Heart left ventricle (tissue), 16 donors: ENCODE data around the gene DOCK9. TPM values are rescaled to one million over a fixed set of nuclear protein-coding genes. Genes with fewer than 3 reads are reported as not detected.

Source experiments
- ATAC-seq, 4 donors: fragments of 200-7000 bp; cut with Tn5 transposase; one replicate each; pipeline ENCODE4 v1.9.1; 2020 to 2022; ENCODE audit warnings: moderate library complexity in 4 of 4, mild to moderate bottlenecking in 3 of 4, moderate number of reproducible peaks in 1 of 4
- DNase-seq, 5 donors: peaks; one replicate each; pipeline ENCODE4 v3.0.0-alpha.2; 2020
- H3K27ac ChIP-seq, 12 donors: fragments of 200-600 bp; sonication (generic) in 4 of 12; one replicate each; pipeline versions ENCODE4 v1.5.0 to v1.8.0; 2016 to 2022; ENCODE audit warnings: mild to moderate bottlenecking in 2 of 12
- H3K27me3 ChIP-seq, 9 donors: fragments of 200-600 bp; sonication (generic) in 2 of 9; one replicate each; pipeline versions ENCODE4 v1.5.1 to v1.8.0; 2016 to 2022; ENCODE audit warnings: mild to moderate bottlenecking in 3 of 9
- H3K36me3 ChIP-seq, 9 donors: fragments of 200-600 bp; sonication (generic) in 2 of 9; one replicate each; pipeline versions ENCODE4 v1.5.0 to v1.8.0; 2018 to 2022; ENCODE audit warnings: mild to moderate bottlenecking in 2 of 9
- H3K4me1 ChIP-seq, 12 donors: fragments of 200-600 bp; sonication (generic) in 4 of 12; one replicate each; pipeline versions ENCODE4 v1.5.0 to v1.8.0; 2016 to 2022; ENCODE audit warnings: mild to moderate bottlenecking in 3 of 12
- H3K4me3 ChIP-seq, 12 donors: fragments of 200-600 bp; sonication (generic) in 4 of 12; one replicate each; pipeline versions ENCODE4 v1.5.0 to v1.8.0; 2017 to 2022; ENCODE audit warnings: mild to moderate bottlenecking in 9 of 12, moderate library complexity in 4 of 12
- H3K9me3 ChIP-seq, 12 donors: fragments of 200-600 bp; sonication (generic) in 4 of 12; one replicate each; pipeline versions ENCODE4 v1.5.0 to v1.8.0; 2016 to 2022; ENCODE audit warnings: mild to moderate bottlenecking in 1 of 12
- POLR2A ChIP-seq, 2 donors: fragments of 450-650 bp; IDR thresholded peaks; one replicate each; pipeline ENCODE4 v1.6.1; 2017; ENCODE audit warnings: antibody characterized with exemption in 2 of 2, mild to moderate bottlenecking in 2 of 2, moderate library complexity in 2 of 2
- WGBS, 4 donors: extraction: QIAGEN DNeasy Blood & Tissue Kit in 2 of 4; methylation state at CpG; one replicate each; pipeline versions ENCODE4 v1.1.5 to v1.1.7; 2013 to 2018; 5-methylcytosine and 5-hydroxymethylcytosine counted together
- intact Hi-C, 10 donors: fragments of 100-400 bp; cut with DNase I; formaldehyde crosslinking; loops; one replicate each; pipeline versions ENCODE4 v1.11.1 to v1.14.2; 2022
- polyA plus RNA-seq, 2 donors: library from polyadenylated mRNA; stranded (reverse); fragments of 200-250 nt; gene quantifications; one replicate each; pipeline ENCODE4 v1.2.3, GENCODE V29; 2013
- total RNA-seq, 9 donors: library from RNA; depleted of rRNA in 2 of 9; stranded (reverse); fragments of >200 nt in 2 of 9; fragmentation: NEBNext Ultra II Directional in 3 of 9; extraction: Animal tissue kit (Norgen Biotek cat#: 25700) in 3 of 9; gene quantifications; one replicate each; pipeline versions ENCODE4 v1.1.0 to v1.2.4, GENCODE V29; 2016 to 2023
- TF ChIP-seq, protein P1 (sequence below), 12 donors: fragments of 200-600 bp; sonication (generic) in 4 of 12; IDR thresholded peaks; one replicate each; pipeline versions ENCODE4 v1.5.0 to v1.8.0; 2018 to 2022; ENCODE audit warnings: antibody characterized with exemption in 12 of 12, mild to moderate bottlenecking in 5 of 12
- donor health status: ischemic (EF 13 %, LVEDD 7.1; RV severe dilation, severe dysfunction).
- donor health status: healthy with polysubstance abuse.
- donor health status: DM: no; HTN: yes; CAD: no.
- donor health status: DM: no; HTN: no; CAD: no.
- donor health status: ischemic (EF 25% LVEDD 6.9; RV normal size, moderate dysfunction).
- donor health status: ischemic (EF 25% LVEDD 5.7; RV mildly dilated, moderate dysfunction).
- donor health status: healthy.
- donor health status: DM: yes; HTN: yes; CAD: no.
- donor health status: ischemic (EF 35%, LVEDD 5.7; RV mildly dilated, moderate dysfunction).
- donor health status: nonischemic (EF 11% LVEDD 7.7; RV severe dilation, severe dysfunction).
- donor health status: DM: yes; HTN: yes; CAD: no.
- donor health status: PGD.
- donor health status: ischemic (EF 29% LVEDD 5.4; RV normal size, mild dysfunction).
- donor health status: nonischemic (EF 23%, LVEDD 6.1; RV moderate dilation, normal function).

Gene DOCK9
- total and polyA plus RNA-seq, 11 donors: 21.4 to 128 (median 45.2) TPM

DNA sequence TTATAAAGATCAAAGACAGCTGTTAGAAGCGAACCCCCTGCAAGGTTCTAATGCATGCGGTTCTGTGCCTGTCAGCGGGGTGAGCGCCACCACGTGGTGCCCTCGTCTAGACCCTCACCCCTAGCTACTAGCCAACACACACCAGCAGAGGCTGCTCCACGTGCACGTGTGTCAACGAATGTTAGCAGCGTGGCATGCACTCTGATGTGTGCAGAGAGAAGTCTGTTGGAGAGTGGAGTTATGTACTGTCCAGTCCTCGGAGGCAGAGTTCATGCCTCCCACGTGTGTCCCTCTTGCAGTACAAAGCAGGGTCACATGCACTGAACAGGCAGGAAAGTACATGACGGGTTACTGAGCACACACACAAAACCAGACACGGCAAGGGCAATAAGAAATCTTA is 150.4 kb downstream of the DOCK9 start:
- no peaks in the 10 kb centered on the region for H3K27me3 ChIP-seq
- intact Hi-C loops: loop anchor here in 2 of 10 donors (5.0 to 10.0 kb wide), 2 partner anchors 50 to 263 kb away; no protein-coding TSS in a partner anchor
- H3K27ac ChIP-seq: no peak overlapping the region
- WGBS, 4 donors: 82 to 88% (median 84%) methylated on average over 14 of the region's 14 CpGs
- no peak for DNase-seq
- H3K9me3 ChIP-seq: no peaks in the 10 kb centered on the region
- TF ChIP-seq, protein P1, sequence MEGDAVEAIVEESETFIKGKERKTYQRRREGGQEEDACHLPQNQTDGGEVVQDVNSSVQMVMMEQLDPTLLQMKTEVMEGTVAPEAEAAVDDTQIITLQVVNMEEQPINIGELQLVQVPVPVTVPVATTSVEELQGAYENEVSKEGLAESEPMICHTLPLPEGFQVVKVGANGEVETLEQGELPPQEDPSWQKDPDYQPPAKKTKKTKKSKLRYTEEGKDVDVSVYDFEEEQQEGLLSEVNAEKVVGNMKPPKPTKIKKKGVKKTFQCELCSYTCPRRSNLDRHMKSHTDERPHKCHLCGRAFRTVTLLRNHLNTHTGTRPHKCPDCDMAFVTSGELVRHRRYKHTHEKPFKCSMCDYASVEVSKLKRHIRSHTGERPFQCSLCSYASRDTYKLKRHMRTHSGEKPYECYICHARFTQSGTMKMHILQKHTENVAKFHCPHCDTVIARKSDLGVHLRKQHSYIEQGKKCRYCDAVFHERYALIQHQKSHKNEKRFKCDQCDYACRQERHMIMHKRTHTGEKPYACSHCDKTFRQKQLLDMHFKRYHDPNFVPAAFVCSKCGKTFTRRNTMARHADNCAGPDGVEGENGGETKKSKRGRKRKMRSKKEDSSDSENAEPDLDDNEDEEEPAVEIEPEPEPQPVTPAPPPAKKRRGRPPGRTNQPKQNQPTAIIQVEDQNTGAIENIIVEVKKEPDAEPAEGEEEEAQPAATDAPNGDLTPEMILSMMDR (IDR thresholded peaks at IDR 0.05): no peak
- no peak for TF ChIP-seq POLR2A (IDR thresholded peaks at IDR 0.05)
- peaks cover 4 to 28% (median 15%) of the 10 kb centered on the region in 12 donors for H3K4me1 ChIP-seq
- no peak for ATAC-seq
- no peak overlapping the region for H3K4me3 ChIP-seq
- H3K36me3 ChIP-seq: peaks cover 0 to 100% (median 78%) of the 10 kb centered on the region in 9 donors

DNA sequence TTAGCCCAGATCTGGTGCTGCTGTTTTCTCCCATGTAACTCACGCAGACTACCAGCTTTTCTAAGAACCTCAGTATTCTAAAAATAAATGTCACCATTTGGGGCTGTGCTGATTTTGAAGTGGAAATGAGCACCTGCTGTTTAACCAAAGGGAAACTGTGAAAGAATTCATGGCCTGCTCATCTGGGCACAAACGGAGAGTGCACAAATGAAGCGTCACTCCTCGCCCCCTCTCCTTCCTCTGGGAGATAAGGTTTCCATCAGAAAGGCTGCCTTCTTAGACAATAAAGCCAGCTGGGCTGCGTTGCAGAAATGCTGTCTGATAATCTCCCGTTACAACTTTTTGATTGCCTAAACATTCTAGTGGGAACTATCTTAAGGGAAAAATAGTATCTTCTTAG is 151.7 kb downstream of the DOCK9 start:
- ATAC-seq (no peak), DNase-seq (no peak)
- intact Hi-C loops: loop anchor here in 2 of 10 donors (5.0 to 10.0 kb wide), 2 partner anchors 51 to 261 kb away; no protein-coding TSS in a partner anchor
- Histone ChIP-seq H3K4me1 (peaks cover 4 to 42% (median 28%) of the 10 kb centered on the region in 12 donors), H3K9me3 (no peaks in the 10 kb centered on the region), H3K36me3 (peaks cover 0 to 93% (median 72%) of the 10 kb centered on the region in 9 donors), H3K27ac (peak overlapping the region in 4 of 12 donors; percentile 9 to 41 (median 12)), H3K27me3 (no peaks in the 10 kb centered on the region), H3K4me3 (no peak overlapping the region)
- no peak for TF ChIP-seq POLR2A (IDR thresholded peaks at IDR 0.05)
- TF ChIP-seq, protein P1 (IDR thresholded peaks at IDR 0.05): no peak
- WGBS, 4 donors: 17 to 42% (median 23%) methylated on average over 6 of the region's 6 CpGs

DNA sequence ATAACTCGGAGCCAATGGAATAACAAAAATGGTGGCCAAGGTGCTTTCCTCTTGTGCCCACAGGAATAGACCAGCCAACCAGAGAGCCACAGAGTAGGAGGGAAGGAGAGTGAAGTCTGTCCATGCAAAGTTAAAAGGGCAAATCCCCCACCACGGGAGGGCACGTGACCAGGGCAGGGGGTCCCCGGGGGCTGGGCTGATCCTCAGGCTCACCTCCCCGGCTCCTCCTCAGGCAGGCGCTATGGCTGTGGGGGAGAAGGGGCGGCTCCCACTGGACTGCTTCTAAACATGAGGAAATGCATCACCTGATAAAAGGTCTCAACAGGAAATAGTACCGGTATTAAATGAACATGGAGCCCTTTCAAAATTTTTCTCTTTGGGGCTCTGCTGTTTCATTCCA is 152.2 kb downstream of the DOCK9 start:
- 55 to 63% (median 60%) methylated on average over 8 of the region's 8 CpGs for WGBS, 4 donors

DNA sequence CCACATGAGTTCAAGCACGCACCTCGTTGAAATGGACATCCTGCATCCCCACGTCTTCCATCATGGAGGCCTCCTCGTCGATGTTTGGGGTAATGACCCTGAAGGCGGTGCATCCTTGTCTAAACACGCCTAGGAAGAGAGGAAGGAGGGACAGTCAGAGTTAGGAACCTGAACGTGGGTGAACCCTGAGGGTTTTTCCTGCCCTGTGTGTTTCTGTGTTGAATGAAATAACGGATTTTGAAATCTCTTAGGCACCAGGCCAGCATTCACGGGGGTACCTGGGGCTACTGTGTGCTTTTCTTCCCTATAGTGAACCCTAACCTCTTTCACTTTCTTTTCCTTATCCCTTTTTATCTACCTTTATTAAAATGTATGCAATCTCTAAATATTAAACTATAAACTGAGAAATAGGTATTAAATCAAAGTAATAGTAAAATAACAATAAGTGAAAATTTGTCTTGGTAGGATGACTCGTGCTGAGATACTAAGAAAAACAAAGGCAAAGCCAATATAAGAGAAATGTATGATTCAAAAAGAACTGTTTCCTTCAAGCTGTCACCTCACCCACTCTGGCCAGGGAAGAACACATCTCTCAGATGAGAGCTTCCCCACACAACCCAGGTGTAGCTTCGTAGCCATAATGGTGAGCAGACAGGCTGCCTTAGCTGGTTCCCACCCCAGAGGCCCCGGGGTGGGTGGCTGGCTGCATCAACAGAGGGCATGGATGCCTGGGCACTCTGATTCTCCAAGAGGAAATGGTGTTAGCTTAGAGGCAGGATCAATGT is 153.3 kb downstream of the DOCK9 start:
- TF ChIP-seq, protein P1 (IDR thresholded peaks at IDR 0.05): no peak
- TF ChIP-seq POLR2A (IDR thresholded peaks at IDR 0.05): no peak
- ATAC-seq: no peak
- intact Hi-C loops: loop anchor here in 2 of 10 donors (5.0 to 10.0 kb wide), 2 partner anchors 53 to 260 kb away; no protein-coding TSS in a partner anchor
- no peaks in the 10 kb centered on the region for H3K27me3 ChIP-seq
- peaks cover 4 to 47% (median 35%) of the 10 kb centered on the region in 12 donors for H3K4me1 ChIP-seq
- H3K36me3 ChIP-seq: peaks cover 0 to 93% (median 60%) of the 10 kb centered on the region in 9 donors
- no peak for DNase-seq
- no peak overlapping the region for H3K27ac ChIP-seq
- no peak overlapping the region for H3K4me3 ChIP-seq
- 85 to 91% (median 91%) methylated on average over 13 of the region's 13 CpGs for WGBS, 4 donors
- H3K9me3 ChIP-seq: no peaks in the 10 kb centered on the region

More for the DNA sequence above, 152.2 kb downstream of the DOCK9 start:
- Histone ChIP-seq H3K36me3 (peaks cover 0 to 93% (median 67%) of the 10 kb centered on the region in 9 donors), H3K4me3 (no peak overlapping the region), H3K27ac (peak overlapping the region in 3 of 12 donors; percentile 9 to 41 (median 13)), H3K27me3 (no peaks in the 10 kb centered on the region), H3K4me1 (peaks cover 4 to 46% (median 33%) of the 10 kb centered on the region in 12 donors), H3K9me3 (no peaks in the 10 kb centered on the region)
- ATAC-seq (no peak), DNase-seq (no peak)
- no peak for TF ChIP-seq POLR2A (IDR thresholded peaks at IDR 0.05)
- intact Hi-C loops: loop anchor here in 2 of 10 donors (5.0 to 10.0 kb wide), 2 partner anchors 52 to 261 kb away; no protein-coding TSS in a partner anchor
